GM18873 (cell line): ENCODE measurements around the gene HDAC9.
A peak's percentile ranks its signal among the peaks of the same experiment; 100 is the strongest.

Experiments used
- ATAC-seq: cut with Tn5 transposase; IDR thresholded peaks from one replicate; pipeline ENCODE4 v1.9.1; 2021; ENCODE audit warnings: mild to moderate bottlenecking, moderate library complexity, moderate number of reproducible peaks; ENCODE audit not compliant: unreplicated experiment, low FRiP score

HDAC9 gene

GRCh38 chr7:18648849-18649758 lies 153.6 kb downstream of the HDAC9 start:
- no peak for ATAC-seq

- ATAC-seq = no peak
Observed at GRCh38 chr7:18653381-18654155, 158.0 kb downstream of the HDAC9 start.

GRCh38 chr7:18654709-18655108 lies 159.2 kb downstream of the HDAC9 start:
- ATAC-seq = no peak

GRCh38 chr7:18655506-18655905 lies 160.0 kb downstream of the HDAC9 start:
- ATAC-seq = no peak

- ATAC-seq = no peak
Observed at GRCh38 chr7:18655912-18656311, 160.4 kb downstream of the HDAC9 start.

- no peak for ATAC-seq
Observed at GRCh38 chr7:18656362-18656761, 160.8 kb downstream of the HDAC9 start.

- no peak for ATAC-seq
Observed at GRCh38 chr7:18659746-18660145, 164.2 kb downstream of the HDAC9 start.

GRCh38 chr7:18663321-18663720 lies 167.8 kb downstream of the HDAC9 start:
- ATAC-seq = no peak

- ATAC-seq = peak; percentile 98
Observed at GRCh38 chr7:18666107-18666728, 170.7 kb downstream of the HDAC9 start.

- ATAC-seq = no peak
Observed at GRCh38 chr7:18667466-18667865, 171.9 kb downstream of the HDAC9 start.

- no peak for ATAC-seq
Observed at GRCh38 chr7:18671176-18671575, 175.6 kb downstream of the HDAC9 start.

- ATAC-seq = no peak
Observed at GRCh38 chr7:18675579-18675978, 180.0 kb downstream of the HDAC9 start.

GRCh38 chr7:18679261-18679660 lies 183.7 kb downstream of the HDAC9 start:
- ATAC-seq = no peak

GRCh38 chr7:18680576-18680975 lies 185.0 kb downstream of the HDAC9 start:
- ATAC-seq = no peak

- ATAC-seq = no peak
Observed at GRCh38 chr7:18684916-18685315, 189.4 kb downstream of the HDAC9 start.

GRCh38 chr7:18685971-18686370 lies 190.4 kb downstream of the HDAC9 start:
- ATAC-seq = no peak

GRCh38 chr7:18689551-18689950 lies 194.0 kb downstream of the HDAC9 start:
- no peak for ATAC-seq

- ATAC-seq = no peak
Observed at GRCh38 chr7:18693406-18693805, 197.9 kb downstream of the HDAC9 start.

- no peak for ATAC-seq
Observed at GRCh38 chr7:18693816-18694215, 198.3 kb downstream of the HDAC9 start.

GRCh38 chr7:18694484-18694883 lies 198.9 kb downstream of the HDAC9 start:
- ATAC-seq = no peak

- ATAC-seq = no peak
Observed at GRCh38 chr7:18694911-18695310, 199.4 kb downstream of the HDAC9 start.
